Hepatocyte (in vitro differentiated cells): ENCODE measurements around the gene GRK5. TPM values are rescaled to one million over a fixed set of nuclear protein-coding genes. Genes with fewer than 3 reads are reported as not detected.

Experiments used
- DNase-seq: peaks from one replicate; pipeline ENCODE4 v3.0.0-alpha.2; 2016; ENCODE audit warnings: low spot score
- H2AFZ ChIP-seq: fragments of 200-600 bp; sonication (generic); 2 replicates; pipeline ENCODE4 v1.6.0; 2016; ENCODE audit warnings: antibody characterized with exemption, mild to moderate bottlenecking
- H3K27ac ChIP-seq: fragments of 200-600 bp; sonication (generic); 2 replicates; pipeline ENCODE4 v1.5.1; 2016; ENCODE audit warnings: mild to moderate bottlenecking
- H3K27me3 ChIP-seq: fragments of 200-600 bp; sonication (generic); 2 replicates; pipeline ENCODE4 v1.6.1; 2016
- H3K36me3 ChIP-seq: fragments of 200-600 bp; sonication (generic); replicated peaks from 2 replicates; pipeline ENCODE4 v1.5.1; 2016; ENCODE audit warnings: low read depth; ENCODE audit not compliant: insufficient read depth
- H3K4me1 ChIP-seq: fragments of 200-600 bp; sonication (generic); 2 replicates; pipeline ENCODE4 v1.5.1; 2016; ENCODE audit warnings: mild to moderate bottlenecking, moderate library complexity; ENCODE audit not compliant: insufficient read depth
- H3K4me2 ChIP-seq: fragments of 200-600 bp; sonication (generic); 2 replicates; pipeline ENCODE4 v1.6.0; 2016
- H3K4me3 ChIP-seq: fragments of 200-600 bp; sonication (generic); 2 replicates; pipeline ENCODE4 v1.5.1; 2016; ENCODE audit warnings: mild to moderate bottlenecking
- H3K79me2 ChIP-seq: fragments of 200-600 bp; sonication (generic); 2 replicates; pipeline ENCODE4 v1.6.0; 2017; ENCODE audit warnings: mild to moderate bottlenecking
- H3K9me2 ChIP-seq: fragments of 200-600 bp; sonication (generic); replicated peaks from 2 replicates; pipeline ENCODE4 v1.6.0; 2017; ENCODE audit warnings: mild to moderate bottlenecking; ENCODE audit not compliant: insufficient read depth
- H3K9me3 ChIP-seq: fragments of 200-600 bp; sonication (generic); 2 replicates; pipeline ENCODE4 v1.5.1; 2016; ENCODE audit warnings: low read depth, mild to moderate bottlenecking
- H4K20me1 ChIP-seq: fragments of 200-600 bp; sonication (generic); 2 replicates; pipeline ENCODE4 v1.6.0; 2016; ENCODE audit warnings: mild to moderate bottlenecking; ENCODE audit not compliant: insufficient read depth, poor library complexity, severe bottlenecking
- EZH2 ChIP-seq: fragments of 200-600 bp; sonication (generic); IDR thresholded peaks from 2 replicates; pipeline ENCODE4 v1.6.1; 2016; ENCODE audit warnings: antibody characterized with exemption, mild to moderate bottlenecking, borderline replicate concordance
- EZH2phosphoT487 ChIP-seq: fragments of 200-600 bp; sonication (generic); IDR thresholded peaks from one replicate; pipeline ENCODE4 v1.6.1; 2018; ENCODE audit warnings: antibody characterized with exemption, mild to moderate bottlenecking, low read depth, moderate library complexity; ENCODE audit not compliant: unreplicated experiment, severe bottlenecking
- WGBS: methylation state at CpG from one replicate; pipeline ENCODE4 v1.1.6; 2016; ENCODE audit warnings: low lambda C conversion rate; ENCODE audit errors: missing lambda C conversion rate; 5-methylcytosine and 5-hydroxymethylcytosine counted together
- polyA plus RNA-seq: library from polyadenylated mRNA; unstranded; fragments of >200 nt; fragmentation: Nextera tagmentation; extraction: Ambion mirVana; gene quantifications from 2 replicates; pipeline ENCODE4 v1.2.1, GENCODE V29; 2016
- total RNA-seq: library from RNA; depleted of rRNA; stranded (reverse); fragments of >200 nt; gene quantifications from 2 replicates; pipeline ENCODE4 v1.2.3, GENCODE V29; 2014
- TF ChIP-seq, protein P1 (sequence below): fragments of 200-600 bp; sonication (generic); IDR thresholded peaks from 2 replicates; pipeline ENCODE4 v1.5.1; 2016; ENCODE audit warnings: antibody characterized with exemption, mild to moderate bottlenecking; ENCODE audit not compliant: poor library complexity

GRK5 gene
- total and polyA plus RNA-seq, 2 experiments from 2014 or later, result 7.6 to 19.9 TPM

DNA sequence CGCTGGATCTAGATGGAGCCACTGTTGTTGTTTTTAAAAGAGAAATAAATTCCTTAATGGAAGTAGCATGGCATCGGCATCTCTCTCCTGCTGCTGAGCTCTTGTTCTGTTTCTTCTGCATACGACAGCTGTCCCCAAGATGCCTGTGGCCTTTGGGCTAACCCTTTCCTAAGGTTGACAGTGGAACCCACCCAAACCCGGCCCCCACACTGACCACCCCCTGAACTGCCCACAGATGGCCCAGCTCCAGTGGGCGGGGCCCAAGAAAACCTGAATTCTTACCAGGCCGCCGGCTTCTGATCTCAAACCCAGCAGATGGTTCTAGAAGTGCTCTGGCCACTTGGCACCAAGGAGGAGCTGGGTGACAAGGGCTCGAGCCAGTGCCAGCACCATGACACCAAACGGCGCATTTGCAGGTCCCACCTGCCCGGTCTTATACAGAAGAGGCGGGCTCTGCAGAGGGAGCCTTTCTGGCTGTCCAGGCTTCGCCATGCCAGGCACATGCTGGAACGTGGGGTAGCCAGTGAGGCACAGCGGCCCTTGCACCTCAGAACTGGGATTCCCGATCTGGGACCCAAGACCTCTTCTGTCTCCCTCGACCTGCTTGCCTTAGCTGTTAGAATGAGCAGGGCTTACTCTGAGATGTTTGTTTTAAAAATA, 252.4 kb downstream of the GRK5 start:
- Histone ChIP-seq H2AFZ (no peak overlapping the region), H3K4me3 (no peak overlapping the region), H3K4me2 (no peak overlapping the region), H3K79me2 (no peaks in the 10 kb centered on the region), H3K27ac (no peak overlapping the region), H3K4me1 (no peaks in the 10 kb centered on the region), H3K9me3 (no peaks in the 10 kb centered on the region), H3K9me2 (no peaks in the 10 kb centered on the region), H3K27me3 (no peaks in the 10 kb centered on the region), H3K36me3 (no peaks in the 10 kb centered on the region), H4K20me1 (no peaks in the 10 kb centered on the region)
- 89% methylated on average over 16 of the region's 17 CpGs for WGBS
- TF ChIP-seq, protein P1, sequence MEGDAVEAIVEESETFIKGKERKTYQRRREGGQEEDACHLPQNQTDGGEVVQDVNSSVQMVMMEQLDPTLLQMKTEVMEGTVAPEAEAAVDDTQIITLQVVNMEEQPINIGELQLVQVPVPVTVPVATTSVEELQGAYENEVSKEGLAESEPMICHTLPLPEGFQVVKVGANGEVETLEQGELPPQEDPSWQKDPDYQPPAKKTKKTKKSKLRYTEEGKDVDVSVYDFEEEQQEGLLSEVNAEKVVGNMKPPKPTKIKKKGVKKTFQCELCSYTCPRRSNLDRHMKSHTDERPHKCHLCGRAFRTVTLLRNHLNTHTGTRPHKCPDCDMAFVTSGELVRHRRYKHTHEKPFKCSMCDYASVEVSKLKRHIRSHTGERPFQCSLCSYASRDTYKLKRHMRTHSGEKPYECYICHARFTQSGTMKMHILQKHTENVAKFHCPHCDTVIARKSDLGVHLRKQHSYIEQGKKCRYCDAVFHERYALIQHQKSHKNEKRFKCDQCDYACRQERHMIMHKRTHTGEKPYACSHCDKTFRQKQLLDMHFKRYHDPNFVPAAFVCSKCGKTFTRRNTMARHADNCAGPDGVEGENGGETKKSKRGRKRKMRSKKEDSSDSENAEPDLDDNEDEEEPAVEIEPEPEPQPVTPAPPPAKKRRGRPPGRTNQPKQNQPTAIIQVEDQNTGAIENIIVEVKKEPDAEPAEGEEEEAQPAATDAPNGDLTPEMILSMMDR, result no peak
- no peak for TF ChIP-seq EZH2
- TF ChIP-seq EZH2phosphoT487, result no peak
- DNase-seq, result no peak

DNA sequence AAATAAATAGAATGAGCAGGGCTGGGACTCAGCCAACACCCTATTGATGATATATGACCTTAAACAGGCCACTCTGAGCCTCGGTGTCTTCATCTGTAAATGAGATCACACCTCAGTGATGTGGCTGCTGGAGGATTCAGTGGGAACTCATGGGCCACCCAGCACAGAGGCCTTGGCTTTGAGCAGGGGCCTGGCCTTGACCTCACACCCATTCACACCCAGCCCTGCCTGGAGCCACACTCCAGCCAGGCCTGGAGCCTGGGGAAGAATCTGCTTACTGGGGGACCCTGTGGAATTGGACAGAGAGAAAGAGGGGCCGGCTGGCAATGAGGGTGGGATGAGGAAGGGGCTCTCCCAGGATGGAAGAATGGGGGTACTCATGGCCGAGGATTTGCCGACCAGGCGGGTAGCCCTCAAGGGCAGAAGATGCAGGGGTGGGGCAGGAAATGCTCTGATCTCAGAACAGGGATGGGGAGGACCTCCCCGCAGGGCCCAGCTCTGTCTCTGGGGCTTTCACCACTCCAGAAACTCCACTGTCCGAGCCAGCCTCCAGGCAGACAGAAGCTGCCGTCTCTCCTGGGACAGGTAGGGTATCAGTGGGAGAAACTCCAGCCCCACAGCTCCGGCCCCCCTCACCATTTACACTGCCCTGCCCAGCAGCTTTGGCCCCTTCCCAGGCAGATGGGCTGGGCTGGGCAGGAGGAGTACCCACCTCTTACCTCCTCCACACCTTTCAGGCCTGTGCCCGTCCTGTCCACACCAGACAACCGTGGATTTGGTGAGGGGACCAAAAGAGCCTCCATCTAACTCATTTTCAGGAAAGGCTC, 253.2 kb downstream of the GRK5 start:
- no peak for DNase-seq
- no peaks in the 10 kb centered on the region for H3K27me3 ChIP-seq
- no peaks in the 10 kb centered on the region for H3K36me3 ChIP-seq
- no peak for TF ChIP-seq EZH2
- no peak for TF ChIP-seq EZH2phosphoT487
- TF ChIP-seq, protein P1, result no peak
- no peaks in the 10 kb centered on the region for H3K9me3 ChIP-seq
- H3K79me2 ChIP-seq, result no peaks in the 10 kb centered on the region
- no peak overlapping the region for H2AFZ ChIP-seq
- H3K9me2 ChIP-seq, result no peaks in the 10 kb centered on the region
- no peaks in the 10 kb centered on the region for H3K4me1 ChIP-seq
- no peaks in the 10 kb centered on the region for H4K20me1 ChIP-seq
- 93% methylated on average over 11 of the region's 11 CpGs for WGBS
- H3K4me3 ChIP-seq, result no peak overlapping the region
- no peak overlapping the region for H3K4me2 ChIP-seq
- H3K27ac ChIP-seq, result no peak overlapping the region

DNA sequence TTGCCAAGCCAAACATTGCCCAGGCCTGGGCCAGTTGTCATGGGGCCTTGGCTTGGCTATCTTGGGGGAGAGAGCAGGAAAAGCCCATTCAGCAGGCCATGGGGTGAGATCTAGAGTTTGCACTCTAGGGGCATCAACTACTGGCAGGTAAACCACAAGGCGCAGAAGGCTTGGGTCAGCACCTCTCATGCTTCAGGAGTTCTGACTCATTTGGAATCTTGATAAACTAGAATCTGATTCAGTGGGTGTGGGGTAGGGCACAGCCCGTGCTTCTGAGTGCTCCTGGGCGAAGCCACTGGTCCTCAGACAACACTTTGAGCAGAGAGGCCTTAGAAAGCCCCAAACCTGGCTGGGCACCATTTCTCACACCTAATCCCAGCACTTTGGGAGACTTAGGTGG, 254.0 kb downstream of the GRK5 start:
- H3K9me3 ChIP-seq, result no peaks in the 10 kb centered on the region
- no peak overlapping the region for H3K4me2 ChIP-seq
- no peaks in the 10 kb centered on the region for H3K27me3 ChIP-seq
- H3K9me2 ChIP-seq, result no peaks in the 10 kb centered on the region
- TF ChIP-seq EZH2, result no peak
- no peak for TF ChIP-seq EZH2phosphoT487
- TF ChIP-seq, protein P1, result no peak
- H3K4me3 ChIP-seq, result no peak overlapping the region
- no peak overlapping the region for H2AFZ ChIP-seq
- no peaks in the 10 kb centered on the region for H4K20me1 ChIP-seq
- H3K79me2 ChIP-seq, result no peaks in the 10 kb centered on the region
- DNase-seq, result no peak
- 86% methylated on average over 3 of the region's 3 CpGs for WGBS
- no peaks in the 10 kb centered on the region for H3K36me3 ChIP-seq
- H3K27ac ChIP-seq, result no peak overlapping the region
- H3K4me1 ChIP-seq, result no peaks in the 10 kb centered on the region
